Fibroblast of peridontal ligament (primary cell): Measurements from ENCODE around the gene WNT1.

Experiments
- DNase-seq: peaks from one replicate; pipeline ENCODE4 v3.0.0-alpha.2; 2010; ENCODE audit errors: extremely low read depth

The WNT1 gene

GRCh38 chr12:48980953-48981756 is 3.0 kb downstream of the WNT1 start:
- DNase-seq = no peak

GRCh38 chr12:48981757-48982157 is 3.6 kb downstream of the WNT1 start:
- no peak for DNase-seq

GRCh38 chr12:48982397-48983080 is 4.4 kb downstream of the WNT1 start:
- DNase-seq = no peak

GRCh38 chr12:48985475-48985897 is 7.4 kb downstream of the WNT1 start:
- no peak for DNase-seq

GRCh38 chr12:48985901-48986300 is 7.8 kb downstream of the WNT1 start:
- DNase-seq = no peak

GRCh38 chr12:48986720-48987291 is 8.7 kb downstream of the WNT1 start:
- DNase-seq = no peak

GRCh38 chr12:48988030-48988649 is 10.0 kb downstream of the WNT1 start:
- peak; percentile 40 for DNase-seq

GRCh38 chr12:48990552-48990951 is 12.4 kb downstream of the WNT1 start:
- no peak for DNase-seq

GRCh38 chr12:48991247-48992050 is 13.3 kb downstream of the WNT1 start:
- no peak for DNase-seq

GRCh38 chr12:48993787-48994186 is 15.7 kb downstream of the WNT1 start:
- no peak for DNase-seq

GRCh38 chr12:48994224-48995085 is 16.3 kb downstream of the WNT1 start:
- DNase-seq = no peak

- peak; percentile 74 for DNase-seq
These were observed 17.2 kb downstream of the WNT1 start for GRCh38 chr12:48995086-48995879.

- peak; percentile 62 for DNase-seq
These were observed 18.9 kb downstream of the WNT1 start for GRCh38 chr12:48996794-48997718.

GRCh38 chr12:48997719-48998496 is 19.8 kb downstream of the WNT1 start:
- DNase-seq = no peak

GRCh38 chr12:48998497-48999353 is 20.6 kb downstream of the WNT1 start:
- DNase-seq = no peak

GRCh38 chr12:48999371-49000131 is 21.4 kb downstream of the WNT1 start, which contains the start of gene DDN:
Gene DDN, minus strand, starts transcription at chr12:48999375. Its CDS starts 88 bp downstream, at chr12:48999287.
- DNase-seq = no peak
